Fibroblast of pulmonary artery (primary cell): Measurements from ENCODE around the gene LCP2.

ENCODE experiments used
- DNase-seq: peaks from one replicate; pipeline ENCODE4 v3.0.0-alpha.2; 2010; ENCODE audit warnings: low read depth
- H3K4me3 ChIP-seq: replicated peaks from 2 replicates; pipeline ENCODE4 v1.5.1; 2011; ENCODE audit warnings: low read depth, mild to moderate bottlenecking, control low read depth, low read length, moderate library complexity
- TF ChIP-seq, protein P1 (sequence below): IDR thresholded peaks from 2 replicates; pipeline ENCODE4 v1.5.1; 2011; ENCODE audit warnings: mild to moderate bottlenecking, control low read depth, low read length, inconsistent platforms; ENCODE audit errors: missing control alignments

LCP2 gene

GRCh38 chr5:170300361-170301013 is 2.9 kb upstream of the LCP2 start:
- no peak for DNase-seq
- no peak overlapping the region for H3K4me3 ChIP-seq
- TF ChIP-seq, protein P1, sequence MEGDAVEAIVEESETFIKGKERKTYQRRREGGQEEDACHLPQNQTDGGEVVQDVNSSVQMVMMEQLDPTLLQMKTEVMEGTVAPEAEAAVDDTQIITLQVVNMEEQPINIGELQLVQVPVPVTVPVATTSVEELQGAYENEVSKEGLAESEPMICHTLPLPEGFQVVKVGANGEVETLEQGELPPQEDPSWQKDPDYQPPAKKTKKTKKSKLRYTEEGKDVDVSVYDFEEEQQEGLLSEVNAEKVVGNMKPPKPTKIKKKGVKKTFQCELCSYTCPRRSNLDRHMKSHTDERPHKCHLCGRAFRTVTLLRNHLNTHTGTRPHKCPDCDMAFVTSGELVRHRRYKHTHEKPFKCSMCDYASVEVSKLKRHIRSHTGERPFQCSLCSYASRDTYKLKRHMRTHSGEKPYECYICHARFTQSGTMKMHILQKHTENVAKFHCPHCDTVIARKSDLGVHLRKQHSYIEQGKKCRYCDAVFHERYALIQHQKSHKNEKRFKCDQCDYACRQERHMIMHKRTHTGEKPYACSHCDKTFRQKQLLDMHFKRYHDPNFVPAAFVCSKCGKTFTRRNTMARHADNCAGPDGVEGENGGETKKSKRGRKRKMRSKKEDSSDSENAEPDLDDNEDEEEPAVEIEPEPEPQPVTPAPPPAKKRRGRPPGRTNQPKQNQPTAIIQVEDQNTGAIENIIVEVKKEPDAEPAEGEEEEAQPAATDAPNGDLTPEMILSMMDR = no peak

DNA sequence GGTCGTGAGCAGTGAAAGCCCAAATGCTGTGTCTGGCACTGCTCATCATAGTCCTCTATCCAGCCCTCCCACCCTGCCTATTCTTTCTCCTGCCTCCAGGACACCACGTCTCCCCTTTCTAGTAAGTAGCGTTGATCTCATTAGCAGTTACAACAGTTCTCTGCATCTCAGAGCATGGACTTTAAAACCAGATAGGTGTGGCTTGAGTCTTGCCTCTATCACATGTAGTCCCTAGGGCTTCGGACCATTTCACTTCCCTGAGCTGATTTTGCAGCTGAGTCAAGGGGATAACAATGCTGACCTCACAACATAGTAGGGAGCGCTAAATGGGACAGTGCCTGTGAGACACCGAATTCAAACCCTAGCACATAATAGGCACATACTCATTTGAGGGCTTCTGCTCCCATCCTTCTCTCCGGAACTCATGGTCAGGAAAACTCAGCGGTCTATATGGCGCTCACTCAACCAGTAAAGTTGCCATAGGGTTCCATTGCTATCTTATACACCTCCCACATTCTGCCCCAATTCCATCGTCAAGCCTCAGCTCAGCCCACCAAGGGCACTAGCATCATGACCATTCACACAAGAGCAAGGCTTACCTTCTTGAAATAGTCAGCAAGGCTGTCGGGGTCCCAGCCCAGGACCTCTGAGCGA is 515 bp downstream of the LCP2 start:
- DNase-seq = no peak
- TF ChIP-seq, protein P1 = no peak
- no peak overlapping the region for H3K4me3 ChIP-seq

DNA sequence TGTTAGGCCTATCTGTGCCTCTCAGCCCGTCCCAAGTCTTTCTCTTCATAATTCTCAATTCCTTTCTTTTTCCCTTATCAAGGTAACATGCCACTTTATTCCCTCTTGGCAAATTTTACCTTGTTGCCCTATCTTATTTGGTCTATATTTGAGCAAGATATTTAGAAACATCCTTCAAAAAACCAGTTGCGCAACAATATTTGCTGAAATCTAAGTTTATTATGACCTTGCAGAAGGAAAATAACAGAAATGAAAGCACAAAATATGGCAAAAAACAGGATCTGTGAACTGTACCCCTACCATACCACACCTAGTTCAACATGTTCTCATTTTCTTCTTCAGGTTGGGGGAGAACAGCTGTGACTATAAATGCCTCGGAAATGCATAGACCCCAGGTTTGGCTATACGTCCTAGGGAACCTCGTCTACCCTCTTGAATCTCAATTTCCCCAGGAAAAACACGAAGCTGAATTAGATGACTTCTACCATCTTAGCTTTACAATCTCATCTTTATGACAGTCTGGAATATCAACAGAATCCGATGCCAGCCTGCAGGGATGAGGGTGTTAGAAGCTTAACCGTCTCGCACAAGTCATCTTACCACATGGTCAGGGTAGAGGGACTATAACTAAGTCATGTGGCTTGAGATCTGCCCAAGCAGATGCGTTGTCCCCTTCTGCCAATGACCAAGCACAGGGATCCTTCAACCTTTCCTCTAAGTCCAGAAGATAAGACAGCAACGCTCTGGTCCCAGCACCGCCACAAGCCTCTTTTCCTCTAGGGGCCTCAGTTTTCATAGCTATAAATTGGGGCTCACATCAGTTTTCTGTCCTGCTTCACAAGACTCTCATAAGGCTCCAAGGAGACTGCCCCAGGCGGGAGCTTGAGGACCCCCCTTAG is 1.3 kb downstream of the LCP2 start:
- H3K4me3 ChIP-seq = no peak overlapping the region
- DNase-seq = no peak
- TF ChIP-seq, protein P1 = no peak

DNA sequence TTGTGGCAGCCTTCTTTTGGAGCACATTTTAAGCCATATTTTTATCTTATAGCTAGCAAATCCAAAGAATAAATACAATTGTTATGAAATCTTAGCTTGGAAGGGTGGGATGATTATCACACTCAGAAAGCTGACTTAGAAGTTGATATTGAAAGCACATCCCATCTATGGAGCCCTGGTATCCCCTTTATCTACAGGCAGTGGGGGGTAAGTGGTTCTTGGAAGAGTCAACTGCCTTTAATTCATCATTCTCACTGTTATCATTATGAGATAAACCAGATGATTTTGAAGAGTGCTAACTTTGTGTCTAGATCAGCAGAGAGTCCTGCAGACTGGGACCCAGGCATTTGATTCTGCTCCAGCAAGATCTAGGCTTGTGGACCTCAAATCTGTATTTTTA is 3.0 kb downstream of the LCP2 start:
- no peak overlapping the region for H3K4me3 ChIP-seq
- TF ChIP-seq, protein P1 = no peak
- DNase-seq = no peak

GRCh38 chr5:170294057-170294456 is 3.5 kb downstream of the LCP2 start:
- no peak for DNase-seq
- TF ChIP-seq, protein P1 = no peak
- H3K4me3 ChIP-seq = no peak overlapping the region

- no peak for DNase-seq
- no peak overlapping the region for H3K4me3 ChIP-seq
- TF ChIP-seq, protein P1 = no peak
Measured at GRCh38 chr5:170293273-170293672, 4.3 kb downstream of the LCP2 start.
